Testis (tissue), 5 donors: ENCODE data around the gene OR5T1. TPM values are rescaled to one million over a fixed set of nuclear protein-coding genes. Genes with fewer than 3 reads are reported as not detected.

ENCODE experiments used
- DNase-seq: peaks from one replicate; pipeline ENCODE4 v3.0.0-alpha.2; 2019
- H3K27ac ChIP-seq, 2 donors: fragments of 200-600 bp; sonication (generic); one replicate each; pipeline ENCODE4 v1.5.1; 2019
- H3K27me3 ChIP-seq: fragments of 200-600 bp; sonication (generic); one replicate; pipeline ENCODE4 v1.5.1; 2019
- H3K36me3 ChIP-seq: fragments of 200-600 bp; sonication (generic); one replicate; pipeline ENCODE4 v1.5.1; 2017; ENCODE audit warnings: low read depth; ENCODE audit errors: missing control alignments
- H3K4me1 ChIP-seq: fragments of 200-600 bp; sonication (generic); one replicate; pipeline ENCODE4 v1.5.1; 2019
- H3K4me3 ChIP-seq, 2 donors: fragments of 200-600 bp; sonication (generic); one replicate each; pipeline ENCODE4 v1.5.1; 2017 to 2019
- H3K9me3 ChIP-seq: fragments of 200-600 bp; sonication (generic); one replicate; pipeline ENCODE4 v1.5.1; 2017
- CTCF ChIP-seq, 3 experiments: fragments of 450-650 bp in 2 of 3; fragments of 200-600 bp in 1 of 3; sonication (generic) in 1 of 3; IDR thresholded peaks; one replicate each; pipeline ENCODE4 v1.5.1; 2016 to 2019; ENCODE audit warnings: antibody characterized with exemption in 3 of 3, mild to moderate bottlenecking in 2 of 3, moderate library complexity in 1 of 3
- POLR2A ChIP-seq: fragments of 450-650 bp; IDR thresholded peaks from one replicate; pipeline ENCODE4 v1.6.1; 2017; ENCODE audit warnings: antibody characterized with exemption, mild to moderate bottlenecking, moderate library complexity
- WGBS, 2 donors: methylation state at CpG; one replicate each; pipeline ENCODE4 v1.1.5; 2018; 5-methylcytosine and 5-hydroxymethylcytosine counted together
- intact Hi-C: fragments of 100-400 bp; cut with DNase I; formaldehyde crosslinking; loops from one replicate; pipeline ENCODE4 v1.15.1; 2023; ENCODE audit warnings: low total_unique reads
- long read RNA-seq, 2 donors: transcript quantifications; one replicate each; lab custom pipeline, GENCODE V29; 2026
- polyA plus RNA-seq: library from polyadenylated mRNA; stranded (reverse); fragments of 350-450 nt; fragmentation: Illumina TruSeq; extraction: RNeasy Lipid Tissue Mini Kit (QIAGEN cat#74804); gene quantifications from one replicate; pipeline ENCODE4 v1.2.3, GENCODE V29; 2014; ENCODE audit warnings: low read depth, low replicate concordance; ENCODE audit not compliant: insufficient read depth
- total RNA-seq, 2 donors: library from RNA; depleted of rRNA; stranded (reverse); fragments of >200 nt; gene quantifications; one replicate each; pipeline ENCODE4 v1.2.3, GENCODE V29; 2016

Gene OR5T1
- total RNA-seq (not detected), polyA plus RNA-seq (not detected)
- long read RNA-seq, donor 1: 0 reads
- long read RNA-seq, donor 2: 0 reads

DNA sequence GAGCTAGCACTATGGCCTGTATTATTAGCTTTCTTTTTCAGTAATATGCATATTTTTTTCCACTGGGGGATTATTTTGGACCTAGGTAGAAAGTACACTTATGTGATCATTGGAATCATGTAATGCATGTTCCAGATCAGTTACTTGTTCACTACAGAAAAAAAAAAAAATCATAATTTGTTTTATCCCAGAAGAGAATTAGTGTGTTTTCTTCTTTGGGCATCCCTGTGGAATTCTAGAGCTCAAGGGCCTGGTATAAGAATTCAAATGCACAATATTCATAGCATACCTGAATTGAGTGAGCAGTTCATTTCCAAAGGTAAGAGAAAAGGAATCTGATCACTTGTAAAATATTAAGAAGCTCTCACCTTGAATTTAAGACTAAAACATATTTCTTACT is at the start of gene OR5T1:
Gene OR5T1, plus strand, starts transcription at position 301 of the 400 bp plus-strand sequence. CDS start 1,485 bp downstream, outside the sequence.
- Histone ChIP-seq H3K4me1 (no peaks in the 10 kb centered on the region), H3K27me3 (no peaks in the 10 kb centered on the region), H3K27ac (no peak within 1 kb of the TSS), H3K4me3 (no peak within 1 kb of the TSS), H3K9me3 (no peaks in the 10 kb centered on the region), H3K36me3 (no peaks in the 10 kb centered on the region)
- intact Hi-C loops: no loop called here
- DNase-seq: no peak
- TF ChIP-seq POLR2A (no peak), CTCF (IDR thresholded peaks at IDR 0.05) (no peak)

- TF ChIP-seq POLR2A (no peak), CTCF (IDR thresholded peaks at IDR 0.05) (no peak)
- intact Hi-C loops: no loop called here
- 72 to 75% methylated on average over 1 of the region's 1 CpG for WGBS, 2 donors
Measured at GRCh38 chr11:56234155-56234554, 39.8 kb upstream of the OR5T1 start, which contains the start of gene OR5T2. Gene OR5T2 (minus strand): TSS chr11:56234255. CDS start chr11:56233062, 1,193 bp downstream.

DNA sequence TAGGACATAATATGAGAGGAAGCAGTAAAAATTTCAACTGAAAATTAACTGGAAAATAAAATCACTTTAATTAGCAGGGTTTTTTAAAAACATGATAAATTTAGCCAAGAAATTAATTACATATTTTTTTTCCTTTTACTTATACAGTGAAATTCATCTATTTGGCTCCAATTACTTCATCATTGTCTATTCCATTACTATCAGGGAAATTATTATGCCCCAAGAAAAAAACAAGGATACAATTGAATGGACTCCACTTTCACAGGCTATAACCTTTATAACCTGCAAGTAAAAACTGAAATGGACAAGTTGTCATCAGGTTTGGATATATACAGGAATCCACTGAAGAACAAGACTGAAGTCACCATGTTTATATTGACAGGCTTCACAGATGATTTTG is 22.0 kb upstream of the OR5T1 start, which contains the start of gene OR5T3:
Gene OR5T3, plus strand, starts transcription at position 301 of the 400 bp plus-strand sequence. Its CDS starts 0 bp downstream, at position 301.
- no peak for TF ChIP-seq CTCF (IDR thresholded peaks at IDR 0.05)
- no peak for TF ChIP-seq POLR2A
- intact Hi-C loops: no loop called here

More at GRCh38 chr11:56234155-56234554, 39.8 kb upstream of the OR5T1 start, which contains the start of gene OR5T2:
- Histone ChIP-seq H3K4me1 (no peaks in the 10 kb centered on the region), H3K4me3 (no peak within 1 kb of the TSS), H3K9me3 (no peaks in the 10 kb centered on the region), H3K27me3 (no peaks in the 10 kb centered on the region), H3K27ac (no peak within 1 kb of the TSS), H3K36me3 (no peaks in the 10 kb centered on the region)
- no peak for DNase-seq

DNA sequence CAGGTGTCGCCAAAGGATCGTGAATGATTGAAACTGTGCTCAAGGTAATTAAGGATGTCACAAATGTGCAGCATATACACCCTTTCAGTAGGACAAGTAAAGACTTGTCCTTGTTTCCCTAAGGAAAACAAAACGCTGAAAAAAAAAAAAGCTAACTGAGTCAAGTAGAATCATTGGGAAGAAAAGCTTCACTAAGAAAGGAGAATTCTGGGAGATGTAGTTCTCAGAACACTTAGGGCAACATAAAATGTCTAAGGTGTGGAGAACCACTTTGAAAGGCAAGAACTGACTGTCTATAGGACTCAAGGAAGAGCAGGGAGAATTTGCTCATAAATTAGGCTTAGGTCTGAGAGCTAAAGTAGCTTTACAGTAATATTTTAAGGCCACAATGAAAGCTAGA is 2.9 kb upstream of the OR5T1 start:
- TF ChIP-seq POLR2A (no peak), CTCF (IDR thresholded peaks at IDR 0.05) (no peak)

More for the DNA sequence above, 22.0 kb upstream of the OR5T1 start, which contains the start of gene OR5T3:
- no peaks in the 10 kb centered on the region for H3K27me3 ChIP-seq
- H3K27ac ChIP-seq: no peak within 1 kb of the TSS
- no peak within 1 kb of the TSS for H3K4me3 ChIP-seq
- DNase-seq: no peak
- no peaks in the 10 kb centered on the region for H3K9me3 ChIP-seq
- no peaks in the 10 kb centered on the region for H3K36me3 ChIP-seq
- no peaks in the 10 kb centered on the region for H3K4me1 ChIP-seq

DNA sequence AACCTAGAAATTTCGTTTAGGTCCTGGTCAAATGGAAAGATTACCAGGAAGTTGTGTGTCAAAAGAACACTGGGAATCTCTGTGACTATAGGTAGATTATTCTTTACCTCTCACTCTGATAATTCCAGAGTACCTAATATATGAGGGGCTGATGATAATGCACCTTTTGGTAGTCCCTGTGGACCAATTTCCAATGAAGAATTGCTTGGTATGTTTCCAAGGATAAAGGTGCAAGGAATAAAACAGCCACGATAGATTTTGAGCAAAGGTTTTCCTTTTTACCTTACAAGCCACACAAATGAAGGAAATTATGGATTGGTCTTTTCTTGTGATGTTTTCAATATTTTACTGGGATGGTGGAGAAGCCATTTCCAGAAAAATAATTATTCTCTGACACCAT is 18.2 kb downstream of the OR5T1 start, which contains the start of gene OR8H1:
Gene OR8H1, minus strand, starts transcription at position 101 of the 400 bp plus-strand sequence. CDS start 1,192 bp downstream, outside the sequence.
- Histone ChIP-seq H3K36me3 (no peaks in the 10 kb centered on the region), H3K27me3 (no peaks in the 10 kb centered on the region), H3K27ac (no peak within 1 kb of the TSS), H3K9me3 (no peaks in the 10 kb centered on the region), H3K4me1 (no peaks in the 10 kb centered on the region), H3K4me3 (no peak within 1 kb of the TSS)
- 38 to 75% methylated on average over 2 of the region's 2 CpGs for WGBS, 2 donors
- no peak for DNase-seq
- TF ChIP-seq CTCF (IDR thresholded peaks at IDR 0.05) (no peak), POLR2A (no peak)
- intact Hi-C loops: no loop called here

More for the DNA sequence above, 2.9 kb upstream of the OR5T1 start:
- H3K4me3 ChIP-seq: no peak overlapping the region
- WGBS, 2 donors: 43 to 58% methylated on average over 3 of the region's 3 CpGs
- H3K9me3 ChIP-seq: no peaks in the 10 kb centered on the region
- no peak for DNase-seq
- intact Hi-C loops: no loop called here
- H3K36me3 ChIP-seq: no peaks in the 10 kb centered on the region
- no peak overlapping the region for H3K27ac ChIP-seq
- H3K27me3 ChIP-seq: no peaks in the 10 kb centered on the region
- H3K4me1 ChIP-seq: no peaks in the 10 kb centered on the region
